ENCODE results near the gene TRPC5OS.

The TRPC5OS gene

DNA sequence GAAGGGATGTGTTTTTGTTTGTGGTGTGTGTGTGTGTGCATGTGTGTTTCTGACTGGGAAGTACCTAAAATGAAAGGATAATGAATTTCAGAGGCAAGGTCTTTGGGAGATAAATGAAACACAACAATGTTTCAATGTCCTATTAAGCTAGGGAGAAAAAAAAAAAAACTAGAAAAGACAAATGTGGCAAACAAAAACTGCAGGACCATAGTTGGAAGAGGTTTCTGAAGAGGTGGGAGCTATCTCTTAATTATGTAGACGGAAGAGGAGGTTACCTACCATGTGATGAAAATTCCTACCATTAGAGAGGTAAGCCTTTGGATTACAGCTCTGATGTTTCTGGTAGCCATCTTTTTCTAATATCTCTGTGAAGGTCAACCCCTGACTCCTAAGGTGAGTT, at the start of gene TRPC5OS:
Gene TRPC5OS (plus strand): TSS at position 301 of the 400 bp plus-strand sequence. CDS start 25,669 bp downstream, outside the sequence.
- no peaks in the 10 kb centered on the region for H3K36me3 Mint-ChIP-seq (ENCODE audit: low read depth)
- H3K27ac Mint-ChIP-seq = no peak within 1 kb of the TSS
- H3K27me3 Mint-ChIP-seq = no peaks in the 10 kb centered on the region
- no peak within 1 kb of the TSS for H3K4me3 Mint-ChIP-seq
- no peaks in the 10 kb centered on the region for H3K4me1 Mint-ChIP-seq (ENCODE audit: low read depth)
- no peaks in the 10 kb centered on the region for H3K9me3 Mint-ChIP-seq

DNA sequence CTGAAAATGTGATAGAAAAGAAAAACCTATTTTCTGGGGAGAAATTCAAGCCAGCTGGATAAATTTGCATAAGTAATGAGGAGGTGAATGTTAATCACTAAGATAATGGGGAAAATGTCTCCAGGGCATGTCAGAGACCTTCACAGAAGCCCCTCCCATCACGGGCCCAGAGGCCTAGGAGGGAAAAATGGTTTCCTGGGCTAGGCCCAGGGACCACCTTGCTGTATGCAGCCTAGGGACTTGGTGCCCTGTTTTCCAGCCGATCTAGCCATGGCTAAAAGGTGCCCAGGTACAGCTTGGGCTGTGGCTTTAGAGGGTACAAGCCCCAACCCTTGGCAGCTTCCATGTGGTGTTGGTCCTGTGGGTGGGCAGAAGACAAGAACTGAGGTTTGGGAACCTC, 46.6 kb upstream of the TRPC5OS start:
- H3K27ac Mint-ChIP-seq = no peak overlapping the region
- no peak overlapping the region for H3K4me3 Mint-ChIP-seq
- H3K9me3 Mint-ChIP-seq = no peaks in the 10 kb centered on the region
- no peaks in the 10 kb centered on the region for H3K27me3 Mint-ChIP-seq
- no peaks in the 10 kb centered on the region for H3K36me3 Mint-ChIP-seq (ENCODE audit: low read depth)
- no peaks in the 10 kb centered on the region for H3K4me1 Mint-ChIP-seq (ENCODE audit: low read depth)

DNA sequence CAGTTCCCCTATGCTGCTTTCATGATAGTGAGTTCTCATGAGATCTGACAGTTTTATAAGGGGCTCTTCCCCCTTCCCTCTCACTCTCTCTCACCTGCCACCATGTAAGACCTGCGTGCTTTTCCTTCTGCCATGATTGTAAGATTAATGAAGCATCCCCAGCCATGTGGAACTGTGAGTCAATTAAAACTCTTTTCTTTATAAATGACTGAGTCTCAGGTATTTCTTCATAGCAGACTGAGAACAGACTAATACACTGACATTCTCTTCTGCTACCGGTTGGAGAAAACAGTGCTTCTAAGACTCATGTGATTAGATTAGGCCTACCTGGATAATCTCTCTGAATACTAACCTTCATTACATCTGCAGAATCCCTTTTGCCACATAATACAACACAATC, 45.4 kb upstream of the TRPC5OS start:
- H3K36me3 Mint-ChIP-seq (ENCODE audit: low read depth) = no peaks in the 10 kb centered on the region
- H3K27me3 Mint-ChIP-seq = no peaks in the 10 kb centered on the region
- H3K4me1 Mint-ChIP-seq (ENCODE audit: low read depth) = no peaks in the 10 kb centered on the region
- H3K9me3 Mint-ChIP-seq = no peaks in the 10 kb centered on the region
- H3K4me3 Mint-ChIP-seq = no peak overlapping the region
- no peak overlapping the region for H3K27ac Mint-ChIP-seq

DNA sequence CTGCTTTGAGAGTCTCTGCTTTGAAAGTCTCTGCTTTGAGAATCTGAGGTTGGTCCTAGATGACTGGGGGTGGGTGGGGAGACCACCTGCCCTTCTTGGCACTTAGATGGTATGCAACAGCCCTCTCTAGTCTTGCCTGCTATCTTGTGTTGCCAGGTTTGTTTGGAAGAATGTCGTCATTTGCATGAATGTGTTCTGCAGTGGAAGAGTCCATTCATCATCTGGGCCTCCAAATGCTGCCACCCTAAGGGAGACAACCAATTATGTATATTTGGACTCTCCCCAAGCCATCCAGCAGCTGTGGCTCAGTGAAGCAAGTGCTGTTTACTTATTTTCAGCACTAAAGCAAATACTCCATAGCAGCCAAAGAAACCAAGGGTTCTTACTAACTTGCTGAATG, 44.6 kb upstream of the TRPC5OS start:
- Mint-ChIP-seq H3K27me3 (no peaks in the 10 kb centered on the region), H3K9me3 (no peaks in the 10 kb centered on the region), H3K4me1 (ENCODE audit: low read depth) (no peaks in the 10 kb centered on the region), H3K36me3 (ENCODE audit: low read depth) (no peaks in the 10 kb centered on the region), H3K4me3 (no peak overlapping the region), H3K27ac (no peak overlapping the region)

DNA sequence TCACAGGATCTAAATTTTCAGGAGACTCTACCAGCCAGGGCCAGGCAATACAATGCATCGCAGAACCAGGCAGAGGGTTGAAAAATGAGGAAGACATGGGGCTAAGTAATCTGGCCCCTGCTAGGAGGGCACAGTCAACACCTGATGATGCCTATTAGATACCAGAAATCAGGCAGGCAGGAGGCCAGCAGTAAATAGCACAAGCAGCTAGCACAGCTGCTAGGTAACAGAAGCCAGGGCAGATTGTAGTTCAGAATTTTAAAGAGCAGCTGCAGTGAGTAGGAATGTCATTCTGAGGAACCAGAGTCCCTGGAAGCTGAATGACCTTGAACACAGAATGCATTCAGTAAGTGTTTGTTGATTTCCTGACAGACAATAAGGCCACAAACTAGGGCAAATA, 38.8 kb upstream of the TRPC5OS start:
- no peaks in the 10 kb centered on the region for H3K27me3 Mint-ChIP-seq
- no peaks in the 10 kb centered on the region for H3K36me3 Mint-ChIP-seq (ENCODE audit: low read depth)
- no peaks in the 10 kb centered on the region for H3K9me3 Mint-ChIP-seq

DNA sequence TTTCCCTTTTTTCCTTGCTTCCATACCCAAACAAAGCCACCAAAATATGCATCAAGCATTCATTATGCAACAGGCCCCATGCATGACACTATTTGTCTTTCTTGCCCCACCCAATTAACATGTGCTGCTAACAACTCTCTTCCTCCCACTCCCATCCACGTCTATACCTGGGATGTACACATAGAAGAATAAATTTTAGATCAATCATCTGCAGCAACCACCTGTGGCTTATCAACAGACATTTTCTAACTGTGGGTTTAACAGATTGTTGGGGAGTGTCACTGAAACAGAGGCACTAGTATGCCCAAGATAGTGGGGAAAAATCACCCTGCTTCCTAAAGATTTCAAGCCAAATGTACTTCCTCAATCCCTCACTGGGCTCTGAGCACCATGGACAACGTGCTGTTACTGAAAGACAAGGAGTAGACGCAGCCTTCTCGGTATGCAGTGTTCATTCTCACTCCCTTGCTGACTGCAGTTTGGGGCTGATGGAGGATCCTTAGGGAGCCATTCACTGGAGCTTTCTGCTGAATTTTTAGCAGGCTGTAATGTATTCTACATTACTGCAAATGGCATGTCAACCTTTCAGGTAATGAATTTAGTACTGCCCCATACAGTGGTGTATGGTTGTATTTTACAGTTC, 28.4 kb upstream of the TRPC5OS start:
- Mint-ChIP-seq H3K27ac (no peak overlapping the region), H3K9me3 (no peaks in the 10 kb centered on the region), H3K27me3 (peaks cover 4% of the 10 kb centered on the region), H3K4me3 (no peak overlapping the region), H3K36me3 (ENCODE audit: low read depth) (no peaks in the 10 kb centered on the region), H3K4me1 (ENCODE audit: low read depth) (no peaks in the 10 kb centered on the region)

More for the DNA sequence above, 38.8 kb upstream of the TRPC5OS start:
- Mint-ChIP-seq H3K27ac (no peak overlapping the region), H3K4me3 (no peak overlapping the region), H3K4me1 (ENCODE audit: low read depth) (no peaks in the 10 kb centered on the region)

DNA sequence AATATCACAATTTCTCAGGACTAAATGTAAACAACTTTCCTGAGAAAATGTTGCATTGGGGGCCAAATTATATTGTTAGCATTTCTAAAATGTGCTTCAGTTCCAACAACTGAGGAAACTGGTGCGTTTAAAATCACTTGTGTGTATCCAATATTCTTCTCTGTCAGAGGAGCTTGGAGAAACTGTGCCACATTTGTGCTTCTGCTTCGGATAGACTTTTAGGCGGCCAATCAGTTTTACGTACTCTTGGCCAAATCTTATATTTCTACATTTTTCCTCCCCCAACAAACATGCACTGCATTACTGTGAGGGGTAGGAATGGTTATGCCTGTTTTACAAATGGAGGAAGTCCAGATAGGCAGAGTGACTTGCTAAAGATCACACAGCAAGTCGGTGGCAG, 27.4 kb upstream of the TRPC5OS start:
- no peak overlapping the region for H3K4me3 Mint-ChIP-seq
- H3K4me1 Mint-ChIP-seq (ENCODE audit: low read depth) = no peaks in the 10 kb centered on the region
- H3K27me3 Mint-ChIP-seq = no peaks in the 10 kb centered on the region
- no peaks in the 10 kb centered on the region for H3K9me3 Mint-ChIP-seq
- H3K27ac Mint-ChIP-seq = no peak overlapping the region
- no peaks in the 10 kb centered on the region for H3K36me3 Mint-ChIP-seq (ENCODE audit: low read depth)

DNA sequence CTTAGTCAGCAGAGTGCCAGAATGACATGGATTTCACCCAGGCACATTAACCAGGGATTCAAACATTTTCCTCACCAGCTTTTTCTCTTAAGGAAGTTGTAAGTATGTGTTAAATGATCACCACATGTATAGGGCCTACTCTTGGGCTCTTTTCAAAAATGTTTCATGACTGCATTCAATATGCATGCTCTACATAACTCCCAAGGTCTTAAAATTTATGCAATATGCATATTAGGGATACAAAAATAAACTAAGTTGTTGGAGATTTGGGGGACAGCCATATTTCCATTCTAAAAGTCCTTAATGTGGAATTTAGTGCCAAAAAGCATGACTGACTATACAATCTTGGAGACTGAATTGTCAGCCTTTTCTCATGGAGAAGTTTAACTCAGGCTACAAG, 25.0 kb upstream of the TRPC5OS start:
- Mint-ChIP-seq H3K4me3 (no peak overlapping the region), H3K4me1 (ENCODE audit: low read depth) (no peaks in the 10 kb centered on the region), H3K36me3 (ENCODE audit: low read depth) (no peaks in the 10 kb centered on the region), H3K27ac (no peak overlapping the region), H3K27me3 (no peaks in the 10 kb centered on the region), H3K9me3 (no peaks in the 10 kb centered on the region)

DNA sequence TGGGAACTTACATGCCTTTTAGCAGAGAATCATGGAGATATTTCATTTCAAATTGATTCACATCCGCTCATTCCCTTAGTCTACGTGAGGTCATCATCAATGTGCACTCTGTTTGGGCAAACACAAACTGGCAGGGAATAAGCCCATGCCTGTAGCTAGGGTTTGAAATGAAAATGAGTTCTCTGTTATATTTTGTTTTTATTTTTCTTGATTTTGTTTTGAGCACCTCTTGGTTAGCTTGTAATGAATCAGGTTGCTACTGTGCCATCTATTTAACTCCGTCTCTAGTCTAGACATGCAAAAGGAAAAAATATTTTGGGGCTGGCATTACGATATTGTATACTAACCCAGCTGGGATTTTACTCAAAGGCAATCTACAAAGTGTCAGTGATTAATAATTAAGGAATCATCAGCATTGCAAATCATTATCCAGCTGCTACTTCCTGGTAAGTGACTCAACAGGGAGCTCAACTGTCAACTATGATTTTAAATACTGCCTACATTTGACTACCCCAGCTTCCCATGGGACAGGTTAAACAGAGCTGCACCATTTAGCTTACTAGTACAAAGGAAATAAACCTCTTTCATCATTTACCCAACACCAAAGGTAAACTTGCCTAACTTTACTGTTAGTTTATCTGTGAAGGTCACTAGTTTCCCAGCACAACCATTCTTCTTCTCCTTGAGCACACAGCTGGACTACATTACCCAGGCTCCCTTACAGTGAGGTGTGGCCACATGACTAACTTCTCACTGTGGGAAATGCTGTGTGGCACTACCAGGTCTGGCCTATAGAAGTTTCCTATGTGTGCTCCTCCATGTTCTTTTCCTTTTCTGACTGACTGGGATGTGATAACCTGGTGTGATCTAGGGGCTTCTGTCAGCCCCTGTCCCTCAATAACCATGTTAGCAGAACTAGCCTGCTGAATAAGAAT, 21.2 kb upstream of the TRPC5OS start:
- H3K9me3 Mint-ChIP-seq = no peaks in the 10 kb centered on the region
- no peaks in the 10 kb centered on the region for H3K36me3 Mint-ChIP-seq (ENCODE audit: low read depth)
- no peak overlapping the region for H3K27ac Mint-ChIP-seq
- H3K4me1 Mint-ChIP-seq (ENCODE audit: low read depth) = no peaks in the 10 kb centered on the region
- no peaks in the 10 kb centered on the region for H3K27me3 Mint-ChIP-seq
- H3K4me3 Mint-ChIP-seq = no peak overlapping the region

DNA sequence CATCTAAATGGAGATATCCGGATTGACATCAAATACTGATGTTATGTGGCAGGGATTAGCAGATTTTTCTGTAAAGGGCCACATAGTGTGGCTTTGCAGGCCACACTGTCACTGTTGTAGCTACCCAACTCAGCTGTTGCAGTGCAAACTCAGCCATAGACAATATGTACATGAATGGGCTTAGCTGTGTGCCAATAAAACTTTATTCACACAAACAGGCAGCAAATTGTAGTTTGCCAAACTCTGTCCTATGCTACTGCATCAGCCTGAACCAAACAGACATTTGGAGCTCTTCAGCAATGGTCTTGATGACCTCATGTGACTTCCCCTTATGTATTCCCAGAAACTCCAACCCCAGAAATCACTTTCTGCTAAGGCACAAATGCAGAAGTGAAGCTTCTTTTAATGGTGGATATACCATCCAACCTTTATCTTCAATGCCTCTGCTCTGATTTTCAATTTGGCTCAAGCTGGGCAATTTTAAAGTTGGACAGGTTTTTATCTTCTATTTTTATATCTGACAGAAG, 18.4 kb upstream of the TRPC5OS start:
- H3K9me3 Mint-ChIP-seq = no peaks in the 10 kb centered on the region
- no peak overlapping the region for H3K27ac Mint-ChIP-seq
- H3K4me1 Mint-ChIP-seq (ENCODE audit: low read depth) = no peaks in the 10 kb centered on the region
- H3K36me3 Mint-ChIP-seq (ENCODE audit: low read depth) = no peaks in the 10 kb centered on the region
- H3K27me3 Mint-ChIP-seq = no peaks in the 10 kb centered on the region
- no peak overlapping the region for H3K4me3 Mint-ChIP-seq

DNA sequence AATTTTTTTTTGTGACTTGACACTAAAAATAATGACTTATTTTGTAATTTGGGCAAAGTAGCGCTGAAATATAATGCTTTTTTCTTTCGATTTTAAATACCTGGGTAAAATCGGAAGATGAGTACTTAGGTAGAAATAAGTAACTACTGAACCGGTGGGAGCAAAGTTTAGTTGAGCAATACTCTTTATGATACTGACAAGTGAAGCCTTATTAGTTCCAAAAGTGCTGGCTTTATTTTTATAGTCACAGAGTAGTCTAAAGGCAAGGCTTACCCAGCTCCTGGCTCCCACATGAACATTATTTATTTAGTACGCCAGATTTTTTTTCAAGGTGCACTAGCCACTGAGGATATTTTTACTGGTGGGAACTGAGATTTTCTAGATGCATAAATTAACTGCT, 14.4 kb upstream of the TRPC5OS start:
- no peak overlapping the region for H3K4me3 Mint-ChIP-seq
- H3K36me3 Mint-ChIP-seq (ENCODE audit: low read depth) = no peaks in the 10 kb centered on the region
- no peak overlapping the region for H3K27ac Mint-ChIP-seq
- H3K27me3 Mint-ChIP-seq = no peaks in the 10 kb centered on the region
- no peaks in the 10 kb centered on the region for H3K9me3 Mint-ChIP-seq
- no peaks in the 10 kb centered on the region for H3K4me1 Mint-ChIP-seq (ENCODE audit: low read depth)

DNA sequence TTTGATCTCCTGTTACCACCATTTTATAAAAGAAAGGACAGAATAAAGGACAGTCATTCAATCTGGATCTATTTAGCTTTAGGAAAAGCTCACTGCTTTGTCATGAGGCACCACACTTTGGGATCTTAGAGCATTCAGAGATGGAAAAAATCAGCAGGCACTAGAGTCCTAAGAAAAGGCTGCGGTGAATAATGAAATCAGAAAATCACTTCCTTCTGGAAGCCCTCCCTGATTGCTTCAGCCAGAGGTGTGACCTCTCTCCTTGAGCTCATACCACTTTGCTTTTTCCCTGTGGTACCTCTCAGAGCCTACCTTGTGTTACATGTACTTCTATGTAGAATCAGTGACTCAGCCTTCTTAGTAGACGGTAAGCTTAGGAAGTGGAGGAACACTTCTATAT, 8.7 kb upstream of the TRPC5OS start:
- Mint-ChIP-seq H3K4me1 (ENCODE audit: low read depth) (peaks cover 7% of the 10 kb centered on the region), H3K36me3 (ENCODE audit: low read depth) (no peaks in the 10 kb centered on the region), H3K27me3 (no peaks in the 10 kb centered on the region), H3K4me3 (no peak overlapping the region), H3K27ac (no peak overlapping the region), H3K9me3 (no peaks in the 10 kb centered on the region)

DNA sequence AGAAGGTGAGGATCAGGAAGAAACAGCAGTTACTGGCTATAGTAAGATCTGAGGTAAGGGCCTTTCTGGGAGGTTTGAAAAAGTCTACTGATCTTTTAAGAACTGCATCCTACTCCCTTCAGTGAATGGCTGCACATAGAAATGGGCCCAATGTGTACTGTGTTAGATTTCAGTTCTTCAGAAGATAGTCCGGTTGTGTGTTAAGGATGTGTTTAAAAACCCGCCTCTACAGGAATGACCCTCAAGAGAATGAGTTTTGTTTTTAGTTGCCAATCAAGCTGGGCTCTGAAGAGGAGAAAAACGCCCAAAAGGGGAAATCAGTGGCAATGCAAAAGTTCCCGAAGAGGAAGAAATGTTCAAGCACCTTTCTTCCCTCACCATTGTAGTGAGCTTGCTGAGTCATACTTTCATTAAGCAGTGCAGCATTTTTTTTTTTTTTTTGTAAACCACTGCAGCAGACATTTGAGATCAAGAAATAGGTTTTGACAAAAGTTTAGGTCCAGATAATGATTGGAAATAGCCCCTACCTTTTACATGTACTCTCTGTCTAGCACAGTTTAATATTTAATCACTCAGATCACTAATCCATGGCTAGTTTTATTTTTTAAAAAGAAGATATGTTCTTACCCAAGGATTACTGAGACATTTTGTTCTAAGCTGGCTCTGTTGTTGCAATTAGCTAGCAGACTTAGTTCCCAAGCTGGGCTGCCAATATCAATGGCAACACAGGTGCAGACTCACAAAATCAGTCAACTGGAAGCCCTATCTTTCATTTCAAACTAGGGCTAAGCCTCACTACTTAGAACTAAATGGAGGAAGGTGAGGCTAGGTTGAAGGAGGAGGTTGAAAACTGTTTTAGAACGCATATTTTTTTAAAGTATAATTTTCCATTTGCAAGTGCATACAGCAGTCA, 7.0 kb upstream of the TRPC5OS start:
- Mint-ChIP-seq H3K9me3 (no peaks in the 10 kb centered on the region), H3K27me3 (no peaks in the 10 kb centered on the region), H3K4me1 (ENCODE audit: low read depth) (peaks cover 7% of the 10 kb centered on the region), H3K36me3 (ENCODE audit: low read depth) (no peaks in the 10 kb centered on the region), H3K27ac (no peak overlapping the region), H3K4me3 (no peak overlapping the region)

DNA sequence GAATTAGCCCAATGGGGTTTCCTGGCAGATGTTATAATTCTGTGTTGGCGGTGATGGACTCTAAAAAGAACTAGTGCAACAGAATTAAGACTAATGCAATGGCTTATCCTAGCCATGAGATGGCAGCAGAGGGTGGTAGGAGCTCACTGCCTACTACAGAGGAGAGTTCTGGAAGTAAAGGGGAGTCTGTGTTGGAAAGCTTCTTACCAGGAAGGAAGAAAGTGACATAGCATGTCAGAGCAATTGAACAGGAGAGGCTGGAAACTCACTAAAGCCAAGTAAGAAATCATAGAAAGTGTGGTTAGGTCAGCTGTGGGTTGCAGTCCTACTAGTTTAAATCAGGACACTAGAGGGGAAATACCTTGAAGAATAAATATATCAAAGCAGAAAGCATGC, 6.3 kb upstream of the TRPC5OS start:
- H3K9me3 Mint-ChIP-seq = no peaks in the 10 kb centered on the region
- H3K27me3 Mint-ChIP-seq = no peaks in the 10 kb centered on the region
- no peak overlapping the region for H3K4me3 Mint-ChIP-seq
- H3K27ac Mint-ChIP-seq = no peak overlapping the region
- no peaks in the 10 kb centered on the region for H3K36me3 Mint-ChIP-seq (ENCODE audit: low read depth)
- peaks cover 7% of the 10 kb centered on the region for H3K4me1 Mint-ChIP-seq (ENCODE audit: low read depth)

DNA sequence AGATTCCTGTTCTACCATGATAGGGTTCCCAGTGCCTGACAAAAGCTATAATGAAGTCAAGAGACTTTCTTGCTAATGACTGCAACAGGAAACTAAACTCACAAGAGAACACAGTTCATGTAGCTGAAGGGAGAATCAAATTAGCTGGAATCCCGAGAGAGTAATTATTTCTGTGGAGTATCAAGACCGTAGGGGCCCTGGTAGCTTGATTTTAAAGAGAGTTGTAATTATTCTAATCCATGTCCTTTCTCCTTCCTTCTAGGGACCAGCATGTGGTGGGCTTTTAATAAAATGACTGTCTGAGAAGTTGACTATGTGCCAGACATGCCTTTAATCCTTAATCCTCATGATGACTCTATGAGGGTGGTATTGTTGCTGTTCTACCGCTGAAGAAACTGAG, 1.7 kb upstream of the TRPC5OS start:
- H3K27ac Mint-ChIP-seq = no peak overlapping the region
- H3K27me3 Mint-ChIP-seq = no peaks in the 10 kb centered on the region
- peaks cover 3% of the 10 kb centered on the region for H3K4me1 Mint-ChIP-seq (ENCODE audit: low read depth)
- H3K9me3 Mint-ChIP-seq = no peaks in the 10 kb centered on the region
- no peaks in the 10 kb centered on the region for H3K36me3 Mint-ChIP-seq (ENCODE audit: low read depth)
- H3K4me3 Mint-ChIP-seq = no peak overlapping the region

Data from stimulated activated naive CD8-positive, alpha-beta T cell treated with anti-CD3 and anti-CD28 coated beads, Interleukin-15, Interleukin-2, amounts not matched to agents 100 ng/mL and 50 ng/mL, for 24 hours (primary cell).